Cardiac fibroblast (primary cell): ENCODE measurements around the gene KRT82.
A peak's percentile ranks its signal among the peaks of the same experiment; 100 is the strongest.

Source experiments
- DNase-seq, 2 donors: peaks; one replicate each; pipeline versions ENCODE4 v3.0.0 to v3.0.0-alpha.2; 2010; ENCODE audit warnings: low read depth in 2 of 2
- H3K4me3 ChIP-seq, 2 donors: replicated peaks in 1 of 2; 1 replicate in 1 of 2; 2 replicates in 1 of 2; pipeline ENCODE4 v1.5.1; 2011; ENCODE audit warnings: low read depth in 2 of 2, low read length in 2 of 2, mild to moderate bottlenecking in 2 of 2, moderate library complexity in 1 of 2
- CTCF ChIP-seq: IDR thresholded peaks from one replicate; pipeline ENCODE4 v1.5.1; 2011; ENCODE audit warnings: low read depth, mild to moderate bottlenecking, low read length, inconsistent platforms

Gene KRT82

GRCh38 chr12:52418576-52419110, 12.5 kb upstream of the KRT82 start:
- DNase-seq, result no peak
- H3K4me3 ChIP-seq, result no peak overlapping the region
- TF ChIP-seq CTCF, result no peak

GRCh38 chr12:52417740-52418139, 11.6 kb upstream of the KRT82 start:
- H3K4me3 ChIP-seq, result no peak overlapping the region
- no peak for TF ChIP-seq CTCF

GRCh38 chr12:52416795-52417194, 10.7 kb upstream of the KRT82 start:
- no peak for TF ChIP-seq CTCF
- no peak overlapping the region for H3K4me3 ChIP-seq
- DNase-seq, result no peak

More at GRCh38 chr12:52417740-52418139, 11.6 kb upstream of the KRT82 start:
- DNase-seq, result no peak

- H3K4me3 ChIP-seq, result no peak overlapping the region
- DNase-seq, result peak; percentile 92 to 96
- no peak for TF ChIP-seq CTCF
Observed at GRCh38 chr12:52415870-52416750, 10.0 kb upstream of the KRT82 start.

- DNase-seq, result no peak
- no peak overlapping the region for H3K4me3 ChIP-seq
- TF ChIP-seq CTCF, result no peak
Observed at GRCh38 chr12:52414936-52415335, 8.8 kb upstream of the KRT82 start.

DNA sequence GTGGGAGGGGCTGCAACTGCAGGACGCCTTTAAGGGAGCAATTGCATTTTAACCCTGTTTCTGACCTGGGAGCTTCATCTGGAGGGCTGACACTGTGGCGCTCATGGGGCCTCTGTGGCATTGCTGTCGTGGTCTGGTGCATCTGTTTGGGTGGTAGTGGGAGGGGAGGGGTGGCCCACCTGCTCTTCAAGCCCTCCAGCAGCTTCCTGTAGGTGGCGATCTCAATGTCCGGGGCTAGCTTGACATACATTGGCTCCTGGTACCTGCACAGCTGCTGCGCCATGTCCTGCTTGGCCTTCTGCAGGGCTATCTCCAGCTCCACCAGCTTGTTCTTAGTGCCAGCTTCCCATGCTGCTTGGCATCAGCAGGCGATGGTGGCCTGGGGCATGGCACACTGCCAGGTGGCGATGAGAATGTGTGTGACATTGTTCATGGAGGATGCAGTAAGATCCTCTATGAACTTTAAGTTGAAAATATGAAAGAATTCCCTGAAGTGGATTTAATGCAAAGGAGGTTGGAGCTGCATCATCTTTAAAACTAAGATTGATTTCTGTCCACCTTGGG, 7.7 kb upstream of the KRT82 start:
- TF ChIP-seq CTCF, result no peak
- DNase-seq, result no peak
- H3K4me3 ChIP-seq, result no peak overlapping the region
